Stimulated activated CD8-positive, alpha-beta memory T cell treated with anti-CD3 and anti-CD28 coated beads, Interleukin-4, amount 100 ng/mL, for 1 hour (primary cell): ENCODE measurements around the gene HOXB2.
"Not testable (repeated sequence)": the region's sequence is repeated elsewhere in the genome, so short reads cannot be mapped to it uniquely, and the experiment has no call there.

Experiments used
- DNase-seq, 2 donors: peaks; one replicate each; pipeline ENCODE4 v3.0.0-alpha.2; 2020; ENCODE audit warnings: low read depth in 2 of 2, low spot score in 1 of 2

Gene HOXB2

GRCh38 chr17:48515925-48516900 lies 28.7 kb downstream of the HOXB2 start:
- DNase-seq: no peak

- no peak for DNase-seq
Observed at GRCh38 chr17:48514477-48514876, 30.4 kb downstream of the HOXB2 start.

GRCh38 chr17:48513666-48514455 lies 31.0 kb downstream of the HOXB2 start:
- DNase-seq: no peak

GRCh38 chr17:48513097-48513496 lies 31.8 kb downstream of the HOXB2 start:
- DNase-seq: no peak

GRCh38 chr17:48510761-48511604 lies 33.9 kb downstream of the HOXB2 start:
- DNase-seq: no peak

- no peak for DNase-seq
Observed at GRCh38 chr17:48510381-48510760, 34.5 kb downstream of the HOXB2 start.

GRCh38 chr17:48509708-48510107 lies 35.2 kb downstream of the HOXB2 start:
- not testable (repeated sequence) for DNase-seq

GRCh38 chr17:48506246-48506645 lies 38.7 kb downstream of the HOXB2 start:
- no peak for DNase-seq

GRCh38 chr17:48505788-48506187 lies 39.1 kb downstream of the HOXB2 start:
- DNase-seq: no peak

GRCh38 chr17:48504953-48505352 lies 40.0 kb downstream of the HOXB2 start:
- DNase-seq: no peak

GRCh38 chr17:48503747-48504146 lies 41.2 kb downstream of the HOXB2 start:
- no peak for DNase-seq

GRCh38 chr17:48502901-48503300 lies 42.0 kb downstream of the HOXB2 start:
- no peak for DNase-seq

- no peak for DNase-seq
Observed at GRCh38 chr17:48502312-48502711, 42.6 kb downstream of the HOXB2 start.

- no peak for DNase-seq
Observed at GRCh38 chr17:48500435-48501426, 44.2 kb downstream of the HOXB2 start.

GRCh38 chr17:48499735-48500434 lies 45.0 kb downstream of the HOXB2 start:
- DNase-seq: no peak

GRCh38 chr17:48499248-48499647 lies 45.7 kb downstream of the HOXB2 start:
- no peak for DNase-seq

GRCh38 chr17:48498164-48498850 lies 46.6 kb downstream of the HOXB2 start:
- DNase-seq: no peak

GRCh38 chr17:48497103-48497502 lies 47.8 kb downstream of the HOXB2 start:
- no peak for DNase-seq

GRCh38 chr17:48494335-48494734 lies 50.6 kb downstream of the HOXB2 start:
- DNase-seq: no peak
